AG09319 (cell line): ENCODE data around the gene NPAS3.

Experiments used
- DNase-seq: peaks from one replicate; pipeline ENCODE4 v3.0.0-alpha.2; 2010; ENCODE audit warnings: low read depth; ENCODE audit errors: extremely low read depth
- CTCF ChIP-seq: IDR thresholded peaks from 2 replicates; pipeline ENCODE4 v1.5.1; 2011; ENCODE audit warnings: low read depth, mild to moderate bottlenecking, inconsistent platforms, low read length, moderate library complexity

Gene NPAS3

GRCh38 chr14:33631021-33631420, 692.3 kb downstream of the NPAS3 start:
- no peak for DNase-seq
- no peak for TF ChIP-seq CTCF

- TF ChIP-seq CTCF: no peak
- no peak for DNase-seq
Measured at GRCh38 chr14:33631441-33631840, 692.8 kb downstream of the NPAS3 start.

- TF ChIP-seq CTCF: no peak
- DNase-seq: no peak
Measured at GRCh38 chr14:33634631-33635030, 696.0 kb downstream of the NPAS3 start.

GRCh38 chr14:33636716-33637115, 698.0 kb downstream of the NPAS3 start:
- DNase-seq: no peak
- no peak for TF ChIP-seq CTCF

GRCh38 chr14:33642080-33642479, 703.4 kb downstream of the NPAS3 start:
- no peak for DNase-seq
- TF ChIP-seq CTCF: no peak

- no peak for DNase-seq
- no peak for TF ChIP-seq CTCF
Measured at GRCh38 chr14:33642691-33643244, 704.1 kb downstream of the NPAS3 start.

GRCh38 chr14:33643426-33644181, 704.9 kb downstream of the NPAS3 start:
- DNase-seq: no peak
- no peak for TF ChIP-seq CTCF
